ENCODE measurements around the gene PLEKHG5. TPM values are rescaled to one million over a fixed set of nuclear protein-coding genes. Genes with fewer than 3 reads are reported as not detected.

Gene PLEKHG5
- polyA plus RNA-seq, 2 of the 4 experiments (the other 2 are of a cell fraction): 0.84 to 3.1 TPM

DNA sequence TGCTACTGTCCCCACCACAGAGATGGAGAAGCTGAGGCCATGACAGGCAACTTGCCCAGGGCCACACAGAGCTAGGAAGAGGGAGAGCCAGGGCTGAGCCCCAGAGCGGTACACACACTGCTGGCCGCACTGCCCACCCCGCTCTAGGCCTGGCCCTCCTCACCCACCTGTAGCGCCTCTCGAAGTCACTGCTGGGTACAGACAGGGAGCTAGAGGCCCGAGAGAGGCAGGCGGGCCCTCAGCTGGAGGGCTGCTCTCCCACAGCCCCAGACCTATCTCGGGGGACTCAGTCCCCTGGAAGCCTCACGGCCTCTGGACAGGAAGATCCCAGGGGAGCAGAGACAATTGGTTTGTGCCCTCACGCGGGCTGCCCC lies 17.3 kb upstream of the PLEKHG5 start:
- Histone ChIP-seq H3K27ac (no peak overlapping the region), H3K9me3 (no peaks in the 10 kb centered on the region), H3K4me3 (no peak overlapping the region), H3K4me1 (no peaks in the 10 kb centered on the region), H3K4me2 (no peak overlapping the region)
- TF ChIP-seq, protein P1, sequence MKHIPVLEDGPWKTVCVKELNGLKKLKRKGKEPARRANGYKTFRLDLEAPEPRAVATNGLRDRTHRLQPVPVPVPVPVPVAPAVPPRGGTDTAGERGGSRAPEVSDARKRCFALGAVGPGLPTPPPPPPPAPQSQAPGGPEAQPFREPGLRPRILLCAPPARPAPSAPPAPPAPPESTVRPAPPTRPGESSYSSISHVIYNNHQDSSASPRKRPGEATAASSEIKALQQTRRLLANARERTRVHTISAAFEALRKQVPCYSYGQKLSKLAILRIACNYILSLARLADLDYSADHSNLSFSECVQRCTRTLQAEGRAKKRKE (CRISPR knock-in tag; IDR thresholded peaks at IDR 0.05; ENCODE audit: low read depth): no peak
- TF ChIP-seq, protein P2, sequence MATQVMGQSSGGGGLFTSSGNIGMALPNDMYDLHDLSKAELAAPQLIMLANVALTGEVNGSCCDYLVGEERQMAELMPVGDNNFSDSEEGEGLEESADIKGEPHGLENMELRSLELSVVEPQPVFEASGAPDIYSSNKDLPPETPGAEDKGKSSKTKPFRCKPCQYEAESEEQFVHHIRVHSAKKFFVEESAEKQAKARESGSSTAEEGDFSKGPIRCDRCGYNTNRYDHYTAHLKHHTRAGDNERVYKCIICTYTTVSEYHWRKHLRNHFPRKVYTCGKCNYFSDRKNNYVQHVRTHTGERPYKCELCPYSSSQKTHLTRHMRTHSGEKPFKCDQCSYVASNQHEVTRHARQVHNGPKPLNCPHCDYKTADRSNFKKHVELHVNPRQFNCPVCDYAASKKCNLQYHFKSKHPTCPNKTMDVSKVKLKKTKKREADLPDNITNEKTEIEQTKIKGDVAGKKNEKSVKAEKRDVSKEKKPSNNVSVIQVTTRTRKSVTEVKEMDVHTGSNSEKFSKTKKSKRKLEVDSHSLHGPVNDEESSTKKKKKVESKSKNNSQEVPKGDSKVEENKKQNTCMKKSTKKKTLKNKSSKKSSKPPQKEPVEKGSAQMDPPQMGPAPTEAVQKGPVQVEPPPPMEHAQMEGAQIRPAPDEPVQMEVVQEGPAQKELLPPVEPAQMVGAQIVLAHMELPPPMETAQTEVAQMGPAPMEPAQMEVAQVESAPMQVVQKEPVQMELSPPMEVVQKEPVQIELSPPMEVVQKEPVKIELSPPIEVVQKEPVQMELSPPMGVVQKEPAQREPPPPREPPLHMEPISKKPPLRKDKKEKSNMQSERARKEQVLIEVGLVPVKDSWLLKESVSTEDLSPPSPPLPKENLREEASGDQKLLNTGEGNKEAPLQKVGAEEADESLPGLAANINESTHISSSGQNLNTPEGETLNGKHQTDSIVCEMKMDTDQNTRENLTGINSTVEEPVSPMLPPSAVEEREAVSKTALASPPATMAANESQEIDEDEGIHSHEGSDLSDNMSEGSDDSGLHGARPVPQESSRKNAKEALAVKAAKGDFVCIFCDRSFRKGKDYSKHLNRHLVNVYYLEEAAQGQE (IDR thresholded peaks at IDR 0.05): no peak
- TF ChIP-seq NR3C1 (IDR thresholded peaks at IDR 0.05) (no peak), EHMT2 (IDR thresholded peaks at IDR 0.05; ENCODE audit: low read depth) (no peak), HOXB5 (CRISPR knock-in tag; IDR thresholded peaks at IDR 0.05) (no peak), TFCP2L1 (CRISPR knock-in tag; IDR thresholded peaks at IDR 0.05) (no peak), RNF2 (IDR thresholded peaks at IDR 0.05; ENCODE audit: borderline replicate concordance, low read depth) (no peak), CBX8 (IDR thresholded peaks at IDR 0.05) (no peak), RAD21 (conservative IDR thresholded peaks at IDR 0.05 in 1 of 2, IDR thresholded peaks at IDR 0.05 in 1 of 2) (no peak), RARB (CRISPR knock-in tag; IDR thresholded peaks at IDR 0.05) (no peak), KDM1A (IDR thresholded peaks at IDR 0.05; ENCODE audit: low read depth) (no peak), JUN (IDR thresholded peaks at IDR 0.05) (no peak), HEYL (CRISPR knock-in tag; IDR thresholded peaks at IDR 0.05) (no peak)
- TF ChIP-seq, protein P3, sequence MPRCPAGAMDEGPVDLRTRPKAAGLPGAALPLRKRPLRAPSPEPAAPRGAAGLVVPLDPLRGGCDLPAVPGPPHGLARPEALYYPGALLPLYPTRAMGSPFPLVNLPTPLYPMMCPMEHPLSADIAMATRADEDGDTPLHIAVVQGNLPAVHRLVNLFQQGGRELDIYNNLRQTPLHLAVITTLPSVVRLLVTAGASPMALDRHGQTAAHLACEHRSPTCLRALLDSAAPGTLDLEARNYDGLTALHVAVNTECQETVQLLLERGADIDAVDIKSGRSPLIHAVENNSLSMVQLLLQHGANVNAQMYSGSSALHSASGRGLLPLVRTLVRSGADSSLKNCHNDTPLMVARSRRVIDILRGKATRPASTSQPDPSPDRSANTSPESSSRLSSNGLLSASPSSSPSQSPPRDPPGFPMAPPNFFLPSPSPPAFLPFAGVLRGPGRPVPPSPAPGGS (IDR thresholded peaks at IDR 0.05): no peak
- TF ChIP-seq, protein P4, sequence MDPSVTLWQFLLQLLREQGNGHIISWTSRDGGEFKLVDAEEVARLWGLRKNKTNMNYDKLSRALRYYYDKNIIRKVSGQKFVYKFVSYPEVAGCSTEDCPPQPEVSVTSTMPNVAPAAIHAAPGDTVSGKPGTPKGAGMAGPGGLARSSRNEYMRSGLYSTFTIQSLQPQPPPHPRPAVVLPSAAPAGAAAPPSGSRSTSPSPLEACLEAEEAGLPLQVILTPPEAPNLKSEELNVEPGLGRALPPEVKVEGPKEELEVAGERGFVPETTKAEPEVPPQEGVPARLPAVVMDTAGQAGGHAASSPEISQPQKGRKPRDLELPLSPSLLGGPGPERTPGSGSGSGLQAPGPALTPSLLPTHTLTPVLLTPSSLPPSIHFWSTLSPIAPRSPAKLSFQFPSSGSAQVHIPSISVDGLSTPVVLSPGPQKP (IDR thresholded peaks at IDR 0.05; ENCODE audit: low read depth, low read length): no peak
- TF ChIP-seq, protein P5, sequence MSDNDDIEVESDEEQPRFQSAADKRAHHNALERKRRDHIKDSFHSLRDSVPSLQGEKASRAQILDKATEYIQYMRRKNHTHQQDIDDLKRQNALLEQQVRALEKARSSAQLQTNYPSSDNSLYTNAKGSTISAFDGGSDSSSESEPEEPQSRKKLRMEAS (IDR thresholded peaks at IDR 0.05): no peak
- WGBS (ENCODE audit: missing lambda C conversion rate): no CpG with 5 or more reads among the region's 11 CpGs
- no peak for DNase-seq (ENCODE audit: low read depth in 1 of 2, low spot score in 1 of 2)
- ChIA-PET POLR2A (no interaction called here), CTCF (interaction anchor here (1.4 to 1.5 kb wide), 2 partner anchors 15 to 19 kb away, joined by 3 to 6 read pairs; no protein-coding TSS in a partner anchor)
- ATAC-seq: peak in 1 of 2 experiments; percentile 12; a peak in 1 of 6 replicates
- FAIRE-seq: no peak

DNA sequence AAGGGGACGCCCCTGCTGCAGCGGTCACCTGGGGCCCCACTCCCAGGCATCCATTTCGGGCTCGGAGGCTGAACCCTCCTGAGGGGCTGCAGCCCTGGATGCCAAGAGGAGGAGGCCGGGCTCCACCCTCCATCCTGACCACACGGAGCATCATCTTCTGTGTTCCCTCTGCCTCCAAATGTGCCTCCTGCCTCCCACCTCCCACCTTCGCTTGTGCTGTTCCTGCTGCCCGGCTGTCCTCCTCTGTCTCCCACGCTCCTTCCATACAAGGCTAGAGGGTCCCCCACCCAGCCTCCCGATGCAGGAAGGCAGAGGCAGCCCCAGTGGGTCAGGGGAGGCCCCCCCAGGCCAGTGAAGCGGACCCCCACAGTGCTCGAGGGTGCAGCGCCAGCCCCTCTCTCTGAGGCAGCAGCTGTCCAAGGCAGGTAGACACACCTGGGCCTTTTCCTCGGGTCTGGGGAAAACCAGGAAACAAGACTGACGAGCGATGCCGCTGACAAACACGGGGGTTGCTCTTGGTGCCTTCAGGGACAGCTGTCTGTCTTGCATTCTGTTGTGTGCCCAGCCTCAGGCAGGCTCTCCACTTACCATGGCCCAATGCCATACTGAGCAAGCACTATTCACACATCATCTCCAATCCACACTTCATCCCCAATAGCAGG lies 16.8 kb upstream of the PLEKHG5 start:
- ATAC-seq (peak in 1 of 2 experiments; percentile 13; a peak in 1 of 6 replicates), DNase-seq (ENCODE audit: low read depth in 1 of 2, low spot score in 1 of 2) (no peak), FAIRE-seq (no peak)
- ChIA-PET POLR2A (no interaction called here), CTCF (interaction anchor here (1.4 to 1.6 kb wide), 3 partner anchors 13 to 18 kb away, joined by 3 to 6 read pairs (median 3); no protein-coding TSS in a partner anchor)
- Histone ChIP-seq H3K27ac (no peak overlapping the region), H3K9me3 (no peaks in the 10 kb centered on the region), H3K4me1 (no peaks in the 10 kb centered on the region), H3K4me2 (no peak overlapping the region), H3K4me3 (no peak overlapping the region)
- TF ChIP-seq, protein P6, sequence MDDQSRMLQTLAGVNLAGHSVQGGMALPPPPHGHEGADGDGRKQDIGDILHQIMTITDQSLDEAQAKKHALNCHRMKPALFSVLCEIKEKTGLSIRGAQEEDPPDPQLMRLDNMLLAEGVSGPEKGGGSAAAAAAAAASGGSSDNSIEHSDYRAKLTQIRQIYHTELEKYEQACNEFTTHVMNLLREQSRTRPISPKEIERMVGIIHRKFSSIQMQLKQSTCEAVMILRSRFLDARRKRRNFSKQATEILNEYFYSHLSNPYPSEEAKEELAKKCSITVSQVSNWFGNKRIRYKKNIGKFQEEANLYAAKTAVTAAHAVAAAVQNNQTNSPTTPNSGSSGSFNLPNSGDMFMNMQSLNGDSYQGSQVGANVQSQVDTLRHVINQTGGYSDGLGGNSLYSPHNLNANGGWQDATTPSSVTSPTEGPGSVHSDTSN (IDR thresholded peaks at IDR 0.05): no peak
- TF ChIP-seq CHD4 (IDR thresholded peaks at IDR 0.05; ENCODE audit: borderline replicate concordance) (no peak), HOXB13 (CRISPR knock-in tag; IDR thresholded peaks at IDR 0.05; ENCODE audit: low read depth) (no peak), GATA3 (IDR thresholded peaks at IDR 0.05; ENCODE audit: borderline replicate concordance) (no peak), RFX5 (IDR thresholded peaks at IDR 0.05) (no peak), EP300 (IDR thresholded peaks at IDR 0.05) (no peak), MAFK (IDR thresholded peaks at IDR 0.05; ENCODE audit: partially characterized antibody) (no peak), PHF8 (IDR thresholded peaks at IDR 0.05; ENCODE audit: borderline replicate concordance, low read depth) (no peak)
- TF ChIP-seq, protein P3 (IDR thresholded peaks at IDR 0.05): no peak
- WGBS (ENCODE audit: missing lambda C conversion rate): 67% methylated on average over 13 of the region's 18 CpGs
